Measurements from ENCODE around the gene SH2D6. TPM values are rescaled to one million over a fixed set of nuclear protein-coding genes. Genes with fewer than 3 reads are reported as not detected.

The SH2D6 gene
- polyA plus RNA-seq, 2 donors: 0.07 to 0.14 TPM

GRCh38 chr2:85429213-85429923 lies 10.9 kb downstream of the SH2D6 start:
- H3K27me3 ChIP-seq (ENCODE audit: control insufficient read depth in 1 of 2, insufficient read depth in 2 of 2, low read length in 2 of 2): no peaks in the 10 kb centered on the region
- H3K4me3 ChIP-seq (ENCODE audit: low read depth in 1 of 2, low read length in 2 of 2): no peak overlapping the region
- no peaks in the 10 kb centered on the region for H3K36me3 ChIP-seq (ENCODE audit: control insufficient read depth in 2 of 2, insufficient read depth in 2 of 2, low read length in 1 of 2)
- no peak overlapping the region for H3K27ac ChIP-seq (ENCODE audit: low read depth in 2 of 2, low read length in 1 of 2)
- H3K4me1 ChIP-seq (ENCODE audit: control insufficient read depth in 2 of 2, insufficient read depth in 2 of 2, low read length in 1 of 2): peaks cover 4 to 9% of the 10 kb centered on the region in 2 donors
- 84 to 85% methylated on average over 12 of the region's 12 CpGs for WGBS, 2 donors
- H3K9me3 ChIP-seq (ENCODE audit: control insufficient read depth in 2 of 2, insufficient read depth in 1 of 2, low read depth in 1 of 2, low read length in 1 of 2): no peaks in the 10 kb centered on the region

GRCh38 chr2:85429924-85430289 lies 11.4 kb downstream of the SH2D6 start:
- peaks cover 4 to 9% of the 10 kb centered on the region in 2 donors for H3K4me1 ChIP-seq (ENCODE audit: control insufficient read depth in 2 of 2, insufficient read depth in 2 of 2, low read length in 1 of 2)
- no peaks in the 10 kb centered on the region for H3K9me3 ChIP-seq (ENCODE audit: control insufficient read depth in 2 of 2, insufficient read depth in 1 of 2, low read depth in 1 of 2, low read length in 1 of 2)
- H3K4me3 ChIP-seq (ENCODE audit: low read depth in 1 of 2, low read length in 2 of 2): no peak overlapping the region
- 86 to 94% methylated on average over 2 of the region's 2 CpGs for WGBS, 2 donors
- H3K36me3 ChIP-seq (ENCODE audit: control insufficient read depth in 2 of 2, insufficient read depth in 2 of 2, low read length in 1 of 2): no peaks in the 10 kb centered on the region
- H3K27ac ChIP-seq (ENCODE audit: low read depth in 2 of 2, low read length in 1 of 2): no peak overlapping the region
- H3K27me3 ChIP-seq (ENCODE audit: control insufficient read depth in 1 of 2, insufficient read depth in 2 of 2, low read length in 2 of 2): no peaks in the 10 kb centered on the region

GRCh38 chr2:85430752-85431569 lies 12.4 kb downstream of the SH2D6 start:
- H3K27ac ChIP-seq (ENCODE audit: low read depth in 2 of 2, low read length in 1 of 2): no peak overlapping the region
- H3K4me3 ChIP-seq (ENCODE audit: low read depth in 1 of 2, low read length in 2 of 2): no peak overlapping the region
- no peaks in the 10 kb centered on the region for H3K27me3 ChIP-seq (ENCODE audit: control insufficient read depth in 1 of 2, insufficient read depth in 2 of 2, low read length in 2 of 2)
- WGBS, 2 donors: 65 to 78% methylated on average over 14 to 16 of the region's 16 CpGs
- no peaks in the 10 kb centered on the region for H3K36me3 ChIP-seq (ENCODE audit: control insufficient read depth in 2 of 2, insufficient read depth in 2 of 2, low read length in 1 of 2)
- H3K4me1 ChIP-seq (ENCODE audit: control insufficient read depth in 2 of 2, insufficient read depth in 2 of 2, low read length in 1 of 2): peaks cover 4 to 9% of the 10 kb centered on the region in 2 donors
- H3K9me3 ChIP-seq (ENCODE audit: control insufficient read depth in 2 of 2, insufficient read depth in 1 of 2, low read depth in 1 of 2, low read length in 1 of 2): no peaks in the 10 kb centered on the region

DNA sequence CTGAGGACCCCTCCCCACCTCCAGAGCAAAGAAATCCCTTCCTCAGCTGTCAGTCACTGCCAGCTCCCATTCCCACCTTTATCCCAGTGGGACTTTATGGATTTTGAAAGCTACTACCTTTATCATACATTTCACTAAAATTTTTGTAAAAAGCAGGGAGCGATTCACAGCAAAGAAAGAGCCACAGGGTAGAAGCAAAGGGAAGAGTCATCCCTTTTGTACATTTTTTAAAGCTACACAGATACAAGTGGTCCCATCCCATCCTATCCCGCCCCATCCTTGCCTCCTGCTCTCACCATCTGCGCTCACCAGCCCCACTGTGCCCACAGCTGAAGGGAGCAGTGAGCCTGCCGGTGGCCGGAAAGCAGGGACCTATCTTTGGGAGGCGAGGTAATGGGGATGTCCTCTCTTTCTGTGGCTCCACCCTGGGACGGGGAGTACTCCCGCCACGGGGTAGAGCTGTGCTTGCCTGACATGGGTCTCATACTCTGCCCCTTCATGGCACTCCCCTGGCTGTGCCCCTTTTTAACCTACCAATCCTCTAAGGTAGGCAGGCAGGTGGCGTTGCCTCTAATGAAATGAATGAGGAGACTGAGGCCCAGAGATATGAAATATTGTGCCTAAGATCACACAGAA lies 13.2 kb downstream of the SH2D6 start:
- no peaks in the 10 kb centered on the region for H3K9me3 ChIP-seq (ENCODE audit: control insufficient read depth in 2 of 2, insufficient read depth in 1 of 2, low read depth in 1 of 2, low read length in 1 of 2)
- H3K36me3 ChIP-seq (ENCODE audit: control insufficient read depth in 2 of 2, insufficient read depth in 2 of 2, low read length in 1 of 2): no peaks in the 10 kb centered on the region
- no peak overlapping the region for H3K27ac ChIP-seq (ENCODE audit: low read depth in 2 of 2, low read length in 1 of 2)
- H3K27me3 ChIP-seq (ENCODE audit: control insufficient read depth in 1 of 2, insufficient read depth in 2 of 2, low read length in 2 of 2): no peaks in the 10 kb centered on the region
- 83% methylated on average over 10 of the region's 10 CpGs for WGBS, 2 donors
- H3K4me3 ChIP-seq (ENCODE audit: low read depth in 1 of 2, low read length in 2 of 2): no peak overlapping the region
- H3K4me1 ChIP-seq (ENCODE audit: control insufficient read depth in 2 of 2, insufficient read depth in 2 of 2, low read length in 1 of 2): peaks cover 4 to 11% of the 10 kb centered on the region in 2 donors

DNA sequence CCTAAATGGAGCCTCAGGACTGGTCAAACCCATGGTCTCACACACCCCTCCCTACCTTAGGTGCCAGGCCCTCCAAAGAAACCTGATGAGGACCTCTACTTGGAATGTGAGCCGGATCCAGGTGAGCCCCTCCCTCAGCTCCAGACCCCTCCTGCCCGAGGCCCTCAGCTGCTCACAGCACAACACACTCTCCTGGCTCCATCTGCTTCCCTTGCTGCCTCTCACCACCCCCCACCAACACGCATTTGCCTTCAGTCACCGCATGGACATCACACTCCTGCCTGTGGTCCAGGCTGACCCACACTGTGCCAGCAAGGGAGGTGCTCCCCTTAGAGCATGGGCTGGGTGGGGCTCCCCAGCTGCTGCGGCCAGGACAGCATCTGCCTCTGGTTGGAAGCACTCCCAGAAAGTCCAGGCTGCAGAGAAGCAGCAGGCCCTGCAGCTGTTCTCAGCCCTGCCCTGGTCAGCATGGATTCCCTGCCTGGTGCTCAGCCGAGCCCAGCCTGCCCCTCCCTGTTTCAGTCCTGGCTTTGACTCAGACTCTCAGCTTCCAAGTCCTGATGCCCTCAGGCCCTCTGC lies 15.1 kb downstream of the SH2D6 start:
- Histone ChIP-seq H3K27ac (ENCODE audit: low read depth in 2 of 2, low read length in 1 of 2) (peak overlapping the region; percentile 58 to 73), H3K27me3 (ENCODE audit: control insufficient read depth in 1 of 2, insufficient read depth in 2 of 2, low read length in 2 of 2) (no peaks in the 10 kb centered on the region), H3K9me3 (ENCODE audit: control insufficient read depth in 2 of 2, insufficient read depth in 1 of 2, low read depth in 1 of 2, low read length in 1 of 2) (no peaks in the 10 kb centered on the region), H3K4me1 (ENCODE audit: control insufficient read depth in 2 of 2, insufficient read depth in 2 of 2, low read length in 1 of 2) (peaks cover 7 to 14% of the 10 kb centered on the region in 2 donors), H3K4me3 (ENCODE audit: low read depth in 1 of 2, low read length in 2 of 2) (no peak overlapping the region), H3K36me3 (ENCODE audit: control insufficient read depth in 2 of 2, insufficient read depth in 2 of 2, low read length in 1 of 2) (no peaks in the 10 kb centered on the region)
- 34 to 40% methylated on average over 6 of the region's 6 CpGs for WGBS, 2 donors

GRCh38 chr2:85434696-85435095 lies 16.2 kb downstream of the SH2D6 start:
- Histone ChIP-seq H3K27me3 (ENCODE audit: control insufficient read depth in 1 of 2, insufficient read depth in 2 of 2, low read length in 2 of 2) (no peaks in the 10 kb centered on the region), H3K36me3 (ENCODE audit: control insufficient read depth in 2 of 2, insufficient read depth in 2 of 2, low read length in 1 of 2) (no peaks in the 10 kb centered on the region), H3K4me3 (ENCODE audit: low read depth in 1 of 2, low read length in 2 of 2) (no peak overlapping the region), H3K4me1 (ENCODE audit: control insufficient read depth in 2 of 2, insufficient read depth in 2 of 2, low read length in 1 of 2) (peaks cover 7 to 16% of the 10 kb centered on the region in 2 donors), H3K27ac (ENCODE audit: low read depth in 2 of 2, low read length in 1 of 2) (no peak overlapping the region), H3K9me3 (ENCODE audit: control insufficient read depth in 2 of 2, insufficient read depth in 1 of 2, low read depth in 1 of 2, low read length in 1 of 2) (no peaks in the 10 kb centered on the region)
- WGBS, 2 donors: 68 to 77% methylated on average over 7 to 8 of the region's 8 CpGs

GRCh38 chr2:85435220-85435958 lies 16.9 kb downstream of the SH2D6 start:
- Histone ChIP-seq H3K4me1 (ENCODE audit: control insufficient read depth in 2 of 2, insufficient read depth in 2 of 2, low read length in 1 of 2) (peaks cover 7 to 16% of the 10 kb centered on the region in 2 donors), H3K27me3 (ENCODE audit: control insufficient read depth in 1 of 2, insufficient read depth in 2 of 2, low read length in 2 of 2) (no peaks in the 10 kb centered on the region), H3K9me3 (ENCODE audit: control insufficient read depth in 2 of 2, insufficient read depth in 1 of 2, low read depth in 1 of 2, low read length in 1 of 2) (no peaks in the 10 kb centered on the region), H3K4me3 (ENCODE audit: low read depth in 1 of 2, low read length in 2 of 2) (no peak overlapping the region), H3K36me3 (ENCODE audit: control insufficient read depth in 2 of 2, insufficient read depth in 2 of 2, low read length in 1 of 2) (no peaks in the 10 kb centered on the region), H3K27ac (ENCODE audit: low read depth in 2 of 2, low read length in 1 of 2) (no peak overlapping the region)
- 84 to 87% methylated on average over 21 of the region's 21 CpGs for WGBS, 2 donors

DNA sequence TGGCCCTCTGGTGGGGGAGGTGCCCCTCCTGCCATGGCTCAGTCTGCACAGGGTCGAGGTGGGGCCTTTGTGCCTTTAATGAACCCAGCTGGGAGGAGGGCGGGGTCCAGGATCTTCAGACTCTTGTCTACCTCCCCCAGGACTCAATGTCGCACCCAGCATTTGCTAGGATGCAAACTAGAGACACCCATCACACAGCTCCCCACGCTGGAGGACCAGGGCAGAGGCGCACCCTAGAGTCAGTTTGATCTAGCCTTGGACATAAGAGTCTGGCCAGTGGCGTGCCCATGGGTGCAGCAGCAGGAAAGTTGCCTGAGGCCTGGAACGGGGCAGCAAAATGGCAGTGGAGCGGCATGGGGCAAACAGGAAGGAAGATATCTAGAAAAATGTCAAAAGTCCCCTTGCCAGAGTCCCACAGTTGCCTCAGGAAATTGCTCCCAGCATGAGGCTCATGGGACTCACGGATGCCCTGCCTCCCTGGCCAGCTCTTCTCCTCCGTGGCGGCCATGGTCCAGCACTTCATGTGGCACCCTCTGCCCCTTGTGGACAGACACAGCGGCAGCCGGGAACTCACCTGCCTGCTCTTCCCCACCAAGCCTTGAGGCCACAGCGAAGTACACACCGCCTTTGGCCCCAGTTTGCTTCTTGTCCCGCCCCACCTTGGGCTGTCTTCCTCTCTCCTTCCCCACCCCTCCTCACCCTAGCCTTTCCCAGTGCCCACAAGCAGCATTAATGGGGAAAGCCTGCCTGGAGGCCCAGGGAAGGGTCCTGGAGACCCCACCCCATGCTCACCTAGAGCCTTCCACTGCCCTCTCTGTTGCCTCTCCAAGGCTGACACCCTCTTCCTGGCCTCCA lies 17.7 kb downstream of the SH2D6 start:
- Histone ChIP-seq H3K4me1 (ENCODE audit: control insufficient read depth in 2 of 2, insufficient read depth in 2 of 2, low read length in 1 of 2) (peaks cover 7 to 16% of the 10 kb centered on the region in 2 donors), H3K9me3 (ENCODE audit: control insufficient read depth in 2 of 2, insufficient read depth in 1 of 2, low read depth in 1 of 2, low read length in 1 of 2) (no peaks in the 10 kb centered on the region), H3K27ac (ENCODE audit: low read depth in 2 of 2, low read length in 1 of 2) (peak overlapping the region; percentile 29 to 93), H3K27me3 (ENCODE audit: control insufficient read depth in 1 of 2, insufficient read depth in 2 of 2, low read length in 2 of 2) (no peaks in the 10 kb centered on the region), H3K36me3 (ENCODE audit: control insufficient read depth in 2 of 2, insufficient read depth in 2 of 2, low read length in 1 of 2) (no peaks in the 10 kb centered on the region), H3K4me3 (ENCODE audit: low read depth in 1 of 2, low read length in 2 of 2) (no peak overlapping the region)
- WGBS, 2 donors: 92 to 93% methylated on average over 16 of the region's 16 CpGs

All from esophagus (tissue), 2 donors.